IgD-negative memory B cell (primary cell): ENCODE results near the gene CTU1. TPM values are rescaled to one million over a fixed set of nuclear protein-coding genes. Genes with fewer than 3 reads are reported as not detected.

ENCODE experiments used
- H3K27ac Mint-ChIP-seq, 3 donors: one replicate each; pipeline ENCODE4 v1.8.0; 2020 to 2022; ENCODE audit warnings: mild to moderate bottlenecking in 3 of 3, mixed read lengths in 3 of 3, moderate library complexity in 1 of 3
- H3K27me3 Mint-ChIP-seq: one replicate; pipeline ENCODE4 v1.8.0; 2021; ENCODE audit warnings: mixed read lengths
- H3K36me3 Mint-ChIP-seq: one replicate; pipeline ENCODE4 v1.8.0; 2020; ENCODE audit warnings: mild to moderate bottlenecking, mixed read lengths
- H3K4me1 Mint-ChIP-seq, 3 donors: one replicate each; pipeline ENCODE4 v1.8.0; 2020 to 2022; ENCODE audit warnings: mixed read lengths in 3 of 3, mild to moderate bottlenecking in 1 of 3
- H3K4me3 Mint-ChIP-seq, 4 donors: one replicate each; pipeline ENCODE4 v1.8.0; 2020 to 2022; ENCODE audit warnings: mild to moderate bottlenecking in 4 of 4, mixed read lengths in 4 of 4, moderate library complexity in 3 of 4
- H3K9me3 Mint-ChIP-seq, 3 donors: one replicate each; pipeline ENCODE4 v1.8.0; 2020 to 2021; ENCODE audit warnings: mixed read lengths in 3 of 3, mild to moderate bottlenecking in 1 of 3
- polyA plus RNA-seq: library from polyadenylated mRNA; unstranded; fragments of 300-500 nt; fragmentation: Illumina TruSeq; gene quantifications from one replicate; pipeline ENCODE4 v1.2.3, GENCODE V29; 2021

CTU1 gene
- polyA plus RNA-seq, 1 donor from 2014 or later, result 2.8 TPM

DNA sequence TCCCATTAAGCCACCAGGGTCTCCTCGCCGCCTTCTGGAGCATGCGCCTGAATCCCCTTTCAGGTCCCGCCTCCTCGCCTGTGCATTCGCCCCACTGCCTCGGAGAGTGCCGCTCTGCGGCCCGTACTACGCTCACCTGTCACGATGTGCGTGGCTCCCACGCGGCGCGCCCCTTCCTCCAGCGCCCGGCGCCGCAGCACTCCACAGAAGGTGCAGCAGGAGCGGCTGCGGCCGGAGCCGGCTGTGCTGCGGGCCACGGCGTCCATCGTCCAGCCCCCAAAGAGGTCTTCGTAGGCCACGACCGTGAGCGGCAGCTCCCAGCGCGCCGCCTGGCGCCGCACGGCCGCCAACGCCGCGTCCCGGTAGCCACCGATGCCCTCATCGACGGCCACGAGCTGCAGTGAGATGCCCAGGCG, 4.3 kb downstream of the CTU1 start:
- peaks cover 5% of the 10 kb centered on the region for H3K36me3 Mint-ChIP-seq

DNA sequence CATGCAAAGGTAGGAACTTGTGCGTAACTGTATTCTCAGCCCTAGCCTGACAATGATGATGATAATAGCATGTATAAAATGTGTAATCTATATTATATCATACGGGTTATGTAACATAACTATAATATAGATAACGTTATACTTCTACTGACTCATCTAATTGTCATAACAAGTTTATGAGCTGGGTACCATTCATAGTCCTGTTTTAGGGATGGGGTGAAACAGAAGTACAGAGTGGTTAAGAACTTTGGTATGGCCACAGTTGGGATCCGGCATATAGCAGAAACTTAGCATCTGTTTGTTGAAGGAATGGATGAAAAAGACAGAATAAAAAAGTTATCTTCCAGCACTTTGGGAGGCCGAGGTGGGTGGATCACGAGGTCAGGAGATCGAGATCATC, 5.2 kb downstream of the CTU1 start:
- Mint-ChIP-seq H3K27ac (no peak overlapping the region), H3K4me3 (no peak overlapping the region), H3K36me3 (peaks cover 5% of the 10 kb centered on the region), H3K4me1 (peaks cover under 1 to 16% (median 12%) of the 10 kb centered on the region in 3 donors), H3K9me3 (no peaks in the 10 kb centered on the region), H3K27me3 (no peaks in the 10 kb centered on the region)

More for the DNA sequence above, 4.3 kb downstream of the CTU1 start:
- H3K27ac Mint-ChIP-seq, result no peak overlapping the region
- H3K4me3 Mint-ChIP-seq, result no peak overlapping the region
- H3K4me1 Mint-ChIP-seq, result peaks cover 9 to 20% (median 20%) of the 10 kb centered on the region in 3 donors
- no peaks in the 10 kb centered on the region for H3K27me3 Mint-ChIP-seq
- no peaks in the 10 kb centered on the region for H3K9me3 Mint-ChIP-seq

- peaks cover 4 to 11% (median 6%) of the 10 kb centered on the region in 3 donors for H3K4me1 Mint-ChIP-seq
- H3K36me3 Mint-ChIP-seq, result peaks cover 6% of the 10 kb centered on the region
- no peak overlapping the region for H3K4me3 Mint-ChIP-seq
- H3K27me3 Mint-ChIP-seq, result no peaks in the 10 kb centered on the region
- H3K27ac Mint-ChIP-seq, result peak overlapping the region in 1 of 3 donors; percentile 43
- no peaks in the 10 kb centered on the region for H3K9me3 Mint-ChIP-seq
Observed at GRCh38 chr19:51101171-51101865, 6.9 kb downstream of the CTU1 start.

GRCh38 chr19:51100601-51101000, 7.6 kb downstream of the CTU1 start:
- H3K4me1 Mint-ChIP-seq, result peaks cover 4 to 6% (median 6%) of the 10 kb centered on the region in 3 donors
- H3K36me3 Mint-ChIP-seq, result peaks cover 6% of the 10 kb centered on the region
- H3K27me3 Mint-ChIP-seq, result no peaks in the 10 kb centered on the region
- H3K9me3 Mint-ChIP-seq, result no peaks in the 10 kb centered on the region
- H3K27ac Mint-ChIP-seq, result peak overlapping the region in 1 of 3 donors; percentile 43
- H3K4me3 Mint-ChIP-seq, result no peak overlapping the region

- H3K36me3 Mint-ChIP-seq, result peaks cover 6% of the 10 kb centered on the region
- no peaks in the 10 kb centered on the region for H3K9me3 Mint-ChIP-seq
- no peaks in the 10 kb centered on the region for H3K27me3 Mint-ChIP-seq
- no peak overlapping the region for H3K4me3 Mint-ChIP-seq
- H3K4me1 Mint-ChIP-seq, result peaks cover 3 to 4% (median 4%) of the 10 kb centered on the region in 3 donors
- H3K27ac Mint-ChIP-seq, result no peak overlapping the region
Observed at GRCh38 chr19:51099047-51099382, 9.2 kb downstream of the CTU1 start.

- H3K9me3 Mint-ChIP-seq, result no peaks in the 10 kb centered on the region
- H3K27me3 Mint-ChIP-seq, result no peaks in the 10 kb centered on the region
- H3K4me1 Mint-ChIP-seq, result peaks cover 3 to 4% (median 4%) of the 10 kb centered on the region in 3 donors
- no peak overlapping the region for H3K4me3 Mint-ChIP-seq
- peaks cover 6% of the 10 kb centered on the region for H3K36me3 Mint-ChIP-seq
- peak overlapping the region in 1 of 3 donors; percentile 19 for H3K27ac Mint-ChIP-seq
Observed at GRCh38 chr19:51098365-51099046, 9.7 kb downstream of the CTU1 start.

DNA sequence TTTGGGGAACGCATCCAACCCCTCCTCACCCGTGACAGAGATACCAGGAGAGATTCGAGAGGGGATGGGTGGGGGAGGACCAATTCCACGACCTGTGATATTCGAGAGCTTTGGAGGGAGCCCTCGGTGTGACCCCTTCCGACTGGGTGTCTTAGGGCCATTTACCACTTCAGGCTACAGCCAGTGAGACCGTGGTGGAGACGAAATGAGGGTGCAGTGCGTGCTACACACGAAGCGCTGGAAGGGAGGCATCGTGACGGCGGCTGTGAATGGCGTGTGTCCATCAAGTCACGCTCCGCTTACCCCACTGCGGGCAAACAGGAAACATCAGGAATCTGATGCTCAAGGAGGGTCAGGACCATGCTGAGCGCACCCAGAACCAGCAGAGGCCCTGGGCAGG, 10.4 kb downstream of the CTU1 start:
- Mint-ChIP-seq H3K36me3 (peaks cover 6% of the 10 kb centered on the region), H3K27ac (peak overlapping the region in 1 of 3 donors; percentile 19), H3K27me3 (no peaks in the 10 kb centered on the region), H3K4me1 (peaks cover 3 to 5% (median 4%) of the 10 kb centered on the region in 3 donors), H3K4me3 (no peak overlapping the region), H3K9me3 (no peaks in the 10 kb centered on the region)

DNA sequence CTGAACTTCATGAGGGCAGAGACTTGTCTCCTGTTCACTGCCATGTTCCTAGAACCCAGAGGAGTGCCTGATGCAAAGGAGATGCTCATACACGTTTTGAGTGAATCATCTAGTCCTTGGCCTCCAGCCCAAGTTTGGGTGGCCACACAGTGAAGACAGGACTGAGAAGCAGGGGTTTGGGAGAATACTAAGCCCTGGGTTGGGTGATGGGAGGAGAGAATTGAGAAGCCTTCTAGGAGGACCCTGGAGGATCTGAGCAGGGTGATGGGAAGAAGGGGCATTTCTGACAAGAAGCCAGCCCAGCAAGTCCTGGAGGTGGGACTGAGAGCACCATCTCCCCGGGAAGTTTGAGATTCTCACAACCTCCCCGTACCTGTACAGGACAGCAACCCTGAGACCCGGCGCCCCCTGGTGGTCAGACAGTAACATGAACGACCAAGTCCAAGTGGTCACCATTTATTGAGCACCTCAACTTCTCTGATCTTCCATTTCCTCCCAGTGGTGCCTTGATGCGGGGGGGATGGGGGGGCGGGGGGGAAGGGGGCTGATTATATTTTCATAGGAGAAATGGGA, 11.0 kb downstream of the CTU1 start:
- Mint-ChIP-seq H3K4me3 (no peak overlapping the region), H3K27ac (no peak overlapping the region), H3K27me3 (no peaks in the 10 kb centered on the region), H3K4me1 (peaks cover 3 to 10% (median 3%) of the 10 kb centered on the region in 3 donors), H3K36me3 (peaks cover 6% of the 10 kb centered on the region), H3K9me3 (no peaks in the 10 kb centered on the region)

DNA sequence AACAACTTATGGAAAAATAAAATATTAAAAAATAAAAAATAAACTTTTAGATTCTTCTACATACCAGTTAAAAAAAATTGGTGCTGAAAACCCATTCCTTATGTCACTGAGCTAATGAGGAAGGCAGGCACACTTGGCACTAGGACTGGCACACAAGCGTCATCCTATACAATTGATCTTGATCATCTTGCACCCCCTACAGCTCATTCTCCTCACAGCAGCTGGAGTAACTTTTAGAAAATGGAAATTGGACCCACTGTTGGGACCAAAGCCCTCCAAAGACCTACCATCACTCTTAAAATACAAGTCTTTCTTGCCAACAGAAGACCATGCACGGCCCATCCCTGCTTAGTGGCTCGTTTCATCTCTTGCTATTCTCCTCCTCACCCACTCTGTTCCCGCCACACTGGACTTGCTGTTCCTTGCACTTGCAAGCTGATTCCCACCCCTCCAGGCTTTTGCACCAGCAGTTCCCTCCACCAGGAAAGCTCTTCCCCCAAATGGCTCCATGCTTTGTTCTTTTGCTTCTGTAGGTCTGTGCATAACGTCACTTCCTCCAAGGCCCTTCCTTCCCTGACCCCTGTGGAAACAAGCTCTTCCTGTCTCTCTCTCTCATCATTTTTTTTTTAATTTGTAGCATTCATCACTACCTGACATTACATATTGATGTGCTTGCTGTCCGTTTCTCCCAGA, 11.6 kb downstream of the CTU1 start:
- Mint-ChIP-seq H3K27ac (no peak overlapping the region), H3K4me3 (no peak overlapping the region), H3K4me1 (peaks cover 3 to 11% (median 3%) of the 10 kb centered on the region in 3 donors), H3K9me3 (no peaks in the 10 kb centered on the region), H3K27me3 (no peaks in the 10 kb centered on the region), H3K36me3 (peaks cover 6% of the 10 kb centered on the region)

- H3K27ac Mint-ChIP-seq, result peak overlapping the region in 2 of 3 donors; percentile 63 to 77
- H3K9me3 Mint-ChIP-seq, result no peaks in the 10 kb centered on the region
- no peak overlapping the region for H3K4me3 Mint-ChIP-seq
- H3K4me1 Mint-ChIP-seq, result peaks cover 3 to 11% (median 3%) of the 10 kb centered on the region in 3 donors
- peaks cover 6% of the 10 kb centered on the region for H3K36me3 Mint-ChIP-seq
- H3K27me3 Mint-ChIP-seq, result no peaks in the 10 kb centered on the region
Observed at GRCh38 chr19:51094696-51095279, 13.4 kb downstream of the CTU1 start.

DNA sequence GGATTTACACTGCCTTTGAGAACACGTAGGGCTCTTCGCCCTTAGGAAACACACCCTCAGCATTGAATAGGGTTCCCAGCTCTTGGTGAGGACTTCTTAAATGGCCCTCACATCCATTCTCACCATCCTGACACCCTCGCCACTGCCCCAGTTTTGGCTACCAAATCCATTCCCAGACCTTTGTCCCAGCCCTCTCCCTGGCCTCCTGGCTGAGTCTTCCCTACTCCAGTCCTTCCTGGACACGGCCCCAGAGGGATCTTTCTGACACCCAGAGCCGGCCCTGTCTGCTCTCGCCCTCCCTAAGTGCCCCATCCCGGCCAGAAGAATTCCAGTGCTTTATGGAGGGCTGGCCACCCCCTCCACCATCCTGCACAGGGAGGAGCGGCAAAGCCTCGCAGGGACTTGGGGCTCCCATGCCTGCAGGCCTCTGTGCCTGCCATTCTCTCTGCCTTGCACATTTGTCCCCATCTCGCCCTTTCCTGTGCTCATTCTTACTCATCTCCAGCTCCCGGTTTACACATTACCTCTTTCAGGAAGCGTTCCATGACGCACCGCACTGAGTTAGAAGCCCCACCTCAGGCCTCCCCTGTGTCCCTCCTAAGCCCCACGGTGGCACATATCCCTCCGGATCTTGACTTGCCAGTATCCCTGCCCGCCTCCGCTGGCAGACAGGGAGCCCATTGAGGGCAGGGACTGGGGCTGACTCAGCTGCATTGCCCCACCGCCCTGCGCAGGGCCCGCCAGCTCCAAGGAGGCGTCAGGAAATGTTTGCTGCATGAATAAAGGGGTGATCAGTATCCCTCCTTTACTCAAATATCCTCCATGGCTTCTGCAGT, 14.5 kb downstream of the CTU1 start:
- H3K27me3 Mint-ChIP-seq, result no peaks in the 10 kb centered on the region
- H3K9me3 Mint-ChIP-seq, result no peaks in the 10 kb centered on the region
- H3K27ac Mint-ChIP-seq, result peak overlapping the region in 2 of 3 donors; percentile 65 to 77
- H3K4me3 Mint-ChIP-seq, result peak overlapping the region in 1 of 4 donors; percentile 21
- H3K4me1 Mint-ChIP-seq, result peaks cover 3 to 11% (median 3%) of the 10 kb centered on the region in 3 donors
- peaks cover 2% of the 10 kb centered on the region for H3K36me3 Mint-ChIP-seq

DNA sequence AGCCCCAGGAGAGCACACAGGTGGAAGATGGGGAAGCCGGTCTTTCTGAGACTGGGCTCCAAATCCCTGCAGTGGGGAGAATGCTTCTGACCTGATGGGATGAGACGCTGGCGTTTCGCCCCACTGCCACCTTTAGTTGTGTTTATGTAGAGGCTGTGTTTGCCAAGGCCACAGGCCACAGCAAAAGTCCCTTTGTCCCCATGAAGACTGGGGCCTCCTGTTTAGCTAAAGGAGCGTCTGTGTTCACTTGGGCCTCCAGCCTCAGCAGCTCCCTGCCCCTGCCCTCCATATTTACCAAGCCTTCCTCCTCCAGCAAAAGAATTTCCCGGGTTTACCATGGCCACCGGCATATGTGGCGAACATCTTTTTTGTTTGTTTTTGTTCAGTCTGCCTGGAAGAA, 15.1 kb downstream of the CTU1 start:
- peaks cover 4% of the 10 kb centered on the region for H3K36me3 Mint-ChIP-seq
- H3K27ac Mint-ChIP-seq, result no peak overlapping the region
- H3K27me3 Mint-ChIP-seq, result no peaks in the 10 kb centered on the region
- H3K4me3 Mint-ChIP-seq, result no peak overlapping the region
- H3K9me3 Mint-ChIP-seq, result no peaks in the 10 kb centered on the region
- peaks cover 3 to 11% (median 3%) of the 10 kb centered on the region in 3 donors for H3K4me1 Mint-ChIP-seq

DNA sequence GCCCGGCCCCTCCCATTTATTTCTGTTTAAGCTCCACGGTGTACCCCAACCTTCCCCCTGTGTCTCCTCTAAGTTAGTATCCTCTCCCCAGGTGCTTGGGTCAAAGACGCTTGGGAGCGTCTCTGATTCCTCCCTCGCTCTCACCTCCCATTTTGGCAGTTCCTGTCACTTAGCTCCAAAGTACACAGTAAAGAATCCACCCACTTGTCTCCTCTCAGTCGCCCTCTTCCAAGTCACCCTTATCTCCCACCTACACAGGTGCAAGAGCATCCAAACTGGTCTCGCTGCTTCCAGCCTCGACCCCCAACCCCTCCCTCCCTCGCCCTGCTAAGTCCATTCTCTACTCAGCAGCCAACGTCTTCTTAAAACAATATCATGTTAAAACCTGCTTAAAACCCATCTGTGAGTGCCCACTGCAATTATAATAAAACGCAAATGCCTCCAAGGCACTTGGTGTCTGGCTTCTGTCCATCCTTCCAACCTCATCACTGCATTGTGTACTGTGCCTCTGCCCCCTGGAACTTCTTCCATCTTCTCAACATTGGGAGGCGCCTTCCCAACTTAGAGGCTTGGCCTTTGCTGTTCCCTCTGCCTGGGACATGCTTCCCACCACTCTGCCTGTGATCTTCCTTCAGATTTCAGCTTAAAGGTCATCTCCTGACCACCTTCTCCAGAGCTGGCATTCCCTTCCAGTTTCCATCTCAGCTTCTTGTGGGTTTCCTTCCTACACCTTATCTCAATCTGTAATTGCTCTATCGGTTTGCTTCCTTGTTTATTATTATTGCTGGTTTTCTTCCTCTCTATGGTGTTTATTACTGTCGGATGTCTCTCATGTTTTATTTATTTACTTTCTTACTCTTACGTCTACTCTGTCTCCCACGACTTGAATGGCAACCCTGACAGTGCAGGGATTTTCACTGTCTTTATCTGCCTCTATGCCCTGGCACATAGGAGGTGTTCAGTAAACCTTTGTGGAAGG, 16.0 kb downstream of the CTU1 start:
- H3K27ac Mint-ChIP-seq, result peak overlapping the region in 1 of 3 donors; percentile 45
- H3K4me1 Mint-ChIP-seq, result peaks cover 2 to 11% (median 3%) of the 10 kb centered on the region in 3 donors
- no peak overlapping the region for H3K4me3 Mint-ChIP-seq
- H3K27me3 Mint-ChIP-seq, result no peaks in the 10 kb centered on the region
- H3K36me3 Mint-ChIP-seq, result peaks cover 5% of the 10 kb centered on the region
- H3K9me3 Mint-ChIP-seq, result no peaks in the 10 kb centered on the region
